WTC11 (cell line): Measurements from ENCODE around the gene GPR22.

Experiments
- AFF4 ChIP-seq: sonication (generic); formaldehyde crosslinking; IDR thresholded peaks from 2 replicates; pipeline ENCODE4 v1.8.1; 2023; ENCODE audit warnings: mild to moderate bottlenecking, missing genetic modification reagents, borderline replicate concordance
- CREM ChIP-seq: sonication (generic); formaldehyde crosslinking; IDR thresholded peaks from 2 replicates; pipeline ENCODE4 v1.8.1; 2022; ENCODE audit warnings: mild to moderate bottlenecking, missing genetic modification reagents, moderate library complexity
- JUN ChIP-seq: sonication (generic); formaldehyde crosslinking; IDR thresholded peaks from 2 replicates; pipeline ENCODE4 v1.8.0; 2023; ENCODE audit warnings: mild to moderate bottlenecking, missing genetic modification reagents
- KAT7 ChIP-seq: sonication (generic); formaldehyde crosslinking; IDR thresholded peaks from 2 replicates; pipeline ENCODE4 v1.8.1; 2023; ENCODE audit warnings: missing genetic modification reagents, mild to moderate bottlenecking, borderline replicate concordance
- USF2 ChIP-seq: sonication (generic); formaldehyde crosslinking; IDR thresholded peaks from 2 replicates; pipeline ENCODE4 v1.8.1; 2023; ENCODE audit warnings: mild to moderate bottlenecking, missing genetic modification reagents, moderate library complexity
- TF ChIP-seq, protein P1 (sequence below): fragments of 200-600 bp; IDR thresholded peaks from 2 replicates; pipeline ENCODE4 v1.8.0; 2022; ENCODE audit warnings: antibody characterized with exemption
- TF ChIP-seq, protein P2 (sequence below): sonication (generic); formaldehyde crosslinking; IDR thresholded peaks from 2 replicates; pipeline ENCODE4 v1.8.0; 2022; ENCODE audit warnings: missing genetic modification reagents
- TF ChIP-seq, protein P3 (sequence below): sonication (generic); formaldehyde crosslinking; IDR thresholded peaks from 2 replicates; pipeline ENCODE4 v1.8.1; 2022; ENCODE audit warnings: low read depth, missing genetic modification reagents, borderline replicate concordance

- TF ChIP-seq, protein P1, sequence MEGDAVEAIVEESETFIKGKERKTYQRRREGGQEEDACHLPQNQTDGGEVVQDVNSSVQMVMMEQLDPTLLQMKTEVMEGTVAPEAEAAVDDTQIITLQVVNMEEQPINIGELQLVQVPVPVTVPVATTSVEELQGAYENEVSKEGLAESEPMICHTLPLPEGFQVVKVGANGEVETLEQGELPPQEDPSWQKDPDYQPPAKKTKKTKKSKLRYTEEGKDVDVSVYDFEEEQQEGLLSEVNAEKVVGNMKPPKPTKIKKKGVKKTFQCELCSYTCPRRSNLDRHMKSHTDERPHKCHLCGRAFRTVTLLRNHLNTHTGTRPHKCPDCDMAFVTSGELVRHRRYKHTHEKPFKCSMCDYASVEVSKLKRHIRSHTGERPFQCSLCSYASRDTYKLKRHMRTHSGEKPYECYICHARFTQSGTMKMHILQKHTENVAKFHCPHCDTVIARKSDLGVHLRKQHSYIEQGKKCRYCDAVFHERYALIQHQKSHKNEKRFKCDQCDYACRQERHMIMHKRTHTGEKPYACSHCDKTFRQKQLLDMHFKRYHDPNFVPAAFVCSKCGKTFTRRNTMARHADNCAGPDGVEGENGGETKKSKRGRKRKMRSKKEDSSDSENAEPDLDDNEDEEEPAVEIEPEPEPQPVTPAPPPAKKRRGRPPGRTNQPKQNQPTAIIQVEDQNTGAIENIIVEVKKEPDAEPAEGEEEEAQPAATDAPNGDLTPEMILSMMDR, result no peak
- TF ChIP-seq AFF4 (no peak), USF2 (CRISPR knock-in tag) (no peak), CREM (no peak), KAT7 (CRISPR knock-in tag) (no peak), JUN (CRISPR knock-in tag) (no peak)
- TF ChIP-seq, protein P2, sequence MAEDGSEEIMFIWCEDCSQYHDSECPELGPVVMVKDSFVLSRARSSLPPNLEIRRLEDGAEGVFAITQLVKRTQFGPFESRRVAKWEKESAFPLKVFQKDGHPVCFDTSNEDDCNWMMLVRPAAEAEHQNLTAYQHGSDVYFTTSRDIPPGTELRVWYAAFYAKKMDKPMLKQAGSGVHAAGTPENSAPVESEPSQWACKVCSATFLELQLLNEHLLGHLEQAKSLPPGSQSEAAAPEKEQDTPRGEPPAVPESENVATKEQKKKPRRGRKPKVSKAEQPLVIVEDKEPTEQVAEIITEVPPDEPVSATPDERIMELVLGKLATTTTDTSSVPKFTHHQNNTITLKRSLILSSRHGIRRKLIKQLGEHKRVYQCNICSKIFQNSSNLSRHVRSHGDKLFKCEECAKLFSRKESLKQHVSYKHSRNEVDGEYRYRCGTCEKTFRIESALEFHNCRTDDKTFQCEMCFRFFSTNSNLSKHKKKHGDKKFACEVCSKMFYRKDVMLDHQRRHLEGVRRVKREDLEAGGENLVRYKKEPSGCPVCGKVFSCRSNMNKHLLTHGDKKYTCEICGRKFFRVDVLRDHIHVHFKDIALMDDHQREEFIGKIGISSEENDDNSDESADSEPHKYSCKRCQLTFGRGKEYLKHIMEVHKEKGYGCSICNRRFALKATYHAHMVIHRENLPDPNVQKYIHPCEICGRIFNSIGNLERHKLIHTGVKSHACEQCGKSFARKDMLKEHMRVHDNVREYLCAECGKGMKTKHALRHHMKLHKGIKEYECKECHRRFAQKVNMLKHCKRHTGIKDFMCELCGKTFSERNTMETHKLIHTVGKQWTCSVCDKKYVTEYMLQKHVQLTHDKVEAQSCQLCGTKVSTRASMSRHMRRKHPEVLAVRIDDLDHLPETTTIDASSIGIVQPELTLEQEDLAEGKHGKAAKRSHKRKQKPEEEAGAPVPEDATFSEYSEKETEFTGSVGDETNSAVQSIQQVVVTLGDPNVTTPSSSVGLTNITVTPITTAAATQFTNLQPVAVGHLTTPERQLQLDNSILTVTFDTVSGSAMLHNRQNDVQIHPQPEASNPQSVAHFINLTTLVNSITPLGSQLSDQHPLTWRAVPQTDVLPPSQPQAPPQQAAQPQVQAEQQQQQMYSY (CRISPR knock-in tag), result no peak
- TF ChIP-seq, protein P3, sequence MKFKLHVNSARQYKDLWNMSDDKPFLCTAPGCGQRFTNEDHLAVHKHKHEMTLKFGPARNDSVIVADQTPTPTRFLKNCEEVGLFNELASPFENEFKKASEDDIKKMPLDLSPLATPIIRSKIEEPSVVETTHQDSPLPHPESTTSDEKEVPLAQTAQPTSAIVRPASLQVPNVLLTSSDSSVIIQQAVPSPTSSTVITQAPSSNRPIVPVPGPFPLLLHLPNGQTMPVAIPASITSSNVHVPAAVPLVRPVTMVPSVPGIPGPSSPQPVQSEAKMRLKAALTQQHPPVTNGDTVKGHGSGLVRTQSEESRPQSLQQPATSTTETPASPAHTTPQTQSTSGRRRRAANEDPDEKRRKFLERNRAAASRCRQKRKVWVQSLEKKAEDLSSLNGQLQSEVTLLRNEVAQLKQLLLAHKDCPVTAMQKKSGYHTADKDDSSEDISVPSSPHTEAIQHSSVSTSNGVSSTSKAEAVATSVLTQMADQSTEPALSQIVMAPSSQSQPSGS, result no peak
Measured at GRCh38 chr7:107432261-107432660, 37.6 kb upstream of the GPR22 start.
